Fibroblast of lung (primary cell): ENCODE data around the gene SLC22A12. TPM values are rescaled to one million over a fixed set of nuclear protein-coding genes. Genes with fewer than 3 reads are reported as not detected.
A peak's percentile ranks its signal among the peaks of the same experiment; 100 is the strongest.

Source experiments
- DNase-seq, 2 donors: peaks; one replicate each; pipeline versions ENCODE4 v3.0.0 to v3.0.0-alpha.2; 2010; ENCODE audit warnings: low read depth in 2 of 2
- H2AFZ ChIP-seq: 2 replicates; pipeline ENCODE4 v1.5.1; 2012; ENCODE audit warnings: low read length, control low read depth, inconsistent platforms
- H3K27ac ChIP-seq: 2 replicates; pipeline ENCODE4 v1.5.1; 2011; ENCODE audit warnings: low read length, control low read depth; ENCODE audit not compliant: insufficient read depth
- H3K27me3 ChIP-seq: 2 replicates; pipeline ENCODE4 v1.5.1; 2011; ENCODE audit warnings: mild to moderate bottlenecking, low read length; ENCODE audit not compliant: control insufficient read depth, insufficient read depth
- H3K36me3 ChIP-seq: 2 replicates; pipeline ENCODE4 v1.5.1; 2011; ENCODE audit warnings: low read length; ENCODE audit not compliant: control insufficient read depth, insufficient read depth
- H3K4me1 ChIP-seq: 2 replicates; pipeline ENCODE4 v1.5.1; 2011; ENCODE audit warnings: low read length; ENCODE audit not compliant: control insufficient read depth, insufficient read depth; ENCODE audit errors: extremely low read depth
- H3K4me2 ChIP-seq: 2 replicates; pipeline ENCODE4 v1.5.1; 2011; ENCODE audit warnings: low read length, control low read depth; ENCODE audit not compliant: insufficient read depth; ENCODE audit errors: extremely low read depth
- H3K4me3 ChIP-seq, 4 experiments: fragments of 200-600 bp in 1 of 4; sonication (generic) in 1 of 4; replicated peaks in 1 of 4; 2 replicates each; pipeline ENCODE4 v1.5.1; 2011 to 2016; ENCODE audit warnings: low read length in 4 of 4, low read depth in 3 of 4, mild to moderate bottlenecking in 3 of 4, control low read depth in 2 of 4, inconsistent platforms in 1 of 4, mixed read lengths in 1 of 4; ENCODE audit not compliant: insufficient read depth in 1 of 4; ENCODE audit errors: control extremely low read depth in 1 of 4
- H3K79me2 ChIP-seq: 2 replicates; pipeline ENCODE4 v1.5.1; 2012; ENCODE audit warnings: mild to moderate bottlenecking, low read length, inconsistent platforms; ENCODE audit not compliant: control insufficient read depth, insufficient read depth
- H3K9ac ChIP-seq: 2 replicates; pipeline ENCODE4 v1.5.1; 2011; ENCODE audit warnings: mild to moderate bottlenecking, low read length, control low read depth; ENCODE audit not compliant: insufficient read depth
- H3K9me3 ChIP-seq: 2 replicates; pipeline ENCODE4 v1.5.1; 2012; ENCODE audit warnings: low read depth, low read length; ENCODE audit not compliant: control insufficient read depth, insufficient read depth
- H4K20me1 ChIP-seq: 2 replicates; pipeline ENCODE4 v1.5.1; 2011; ENCODE audit warnings: low read length; ENCODE audit not compliant: control insufficient read depth, insufficient read depth; ENCODE audit errors: extremely low read depth
- CTCF ChIP-seq, 2 donors: IDR thresholded peaks in 1 of 2; conservative IDR thresholded peaks in 1 of 2; 1 replicate in 1 of 2; 2 replicates in 1 of 2; pipeline ENCODE4 v1.5.1; 2011 to 2012; ENCODE audit warnings: low read length in 2 of 2, control low read depth in 1 of 2, inconsistent platforms in 1 of 2, low read depth in 1 of 2, mild to moderate bottlenecking in 1 of 2
- EZH2 ChIP-seq: IDR thresholded peaks from 2 replicates; pipeline ENCODE4 v1.5.1; 2012; ENCODE audit warnings: low read length, control low read depth, mild to moderate bottlenecking; ENCODE audit errors: missing control alignments
- polyA plus RNA-seq, 2 donors: library from polyadenylated mRNA; depleted of rRNA in 1 of 2; stranded (reverse) in 1 of 2; unstranded in 1 of 2; fragments of >200 nt; gene quantifications; 2 replicates each; pipeline ENCODE4 v1.2.1, GENCODE V29; 2011 to 2012; ENCODE audit warnings: missing spikeins in 1 of 2
- total RNA-seq: library from RNA; depleted of rRNA; stranded (reverse); fragments of >200 nt; gene quantifications from 2 replicates; pipeline ENCODE4 v1.2.1, GENCODE V29; 2014

Gene SLC22A12
- total and polyA plus RNA-seq, 2 donors (not counting 1 experiment from before 2014, with no cell fraction given): not detected

- no peaks in the 10 kb centered on the region for H3K36me3 ChIP-seq
- TF ChIP-seq CTCF (conservative IDR thresholded peaks at IDR 0.05 in 1 of 2, IDR thresholded peaks at IDR 0.05 in 1 of 2; ENCODE audit: low read depth in 1 of 2, low read length in 2 of 2) (no peak), EZH2 (no peak)
- H3K27ac ChIP-seq: no peak overlapping the region
- H3K4me2 ChIP-seq: no peak overlapping the region
- H3K79me2 ChIP-seq: no peaks in the 10 kb centered on the region
- no peaks in the 10 kb centered on the region for H3K9me3 ChIP-seq
- no peaks in the 10 kb centered on the region for H3K27me3 ChIP-seq
- no peaks in the 10 kb centered on the region for H4K20me1 ChIP-seq
- H3K9ac ChIP-seq: no peak overlapping the region
- DNase-seq: peak in 1 of 2 donors; percentile 4
- H2AFZ ChIP-seq: no peak overlapping the region
- H3K4me1 ChIP-seq: no peaks in the 10 kb centered on the region
- no peak overlapping the region for H3K4me3 ChIP-seq
Measured at GRCh38 chr11:64580412-64580811, 10.6 kb upstream of the SLC22A12 start.

GRCh38 chr11:64581057-64581523 lies 9.9 kb upstream of the SLC22A12 start:
- Histone ChIP-seq H3K27ac (no peak overlapping the region), H4K20me1 (no peaks in the 10 kb centered on the region), H2AFZ (no peak overlapping the region), H3K4me2 (no peak overlapping the region), H3K9me3 (no peaks in the 10 kb centered on the region), H3K36me3 (no peaks in the 10 kb centered on the region), H3K4me1 (no peaks in the 10 kb centered on the region), H3K4me3 (no peak overlapping the region), H3K27me3 (no peaks in the 10 kb centered on the region), H3K79me2 (no peaks in the 10 kb centered on the region), H3K9ac (no peak overlapping the region)
- TF ChIP-seq CTCF (conservative IDR thresholded peaks at IDR 0.05 in 1 of 2, IDR thresholded peaks at IDR 0.05 in 1 of 2; ENCODE audit: low read depth in 1 of 2, low read length in 2 of 2): no peak
- no peak for TF ChIP-seq EZH2
- DNase-seq: no peak

GRCh38 chr11:64582885-64583284 lies 8.1 kb upstream of the SLC22A12 start:
- H3K9me3 ChIP-seq: no peaks in the 10 kb centered on the region
- TF ChIP-seq EZH2 (no peak), CTCF (conservative IDR thresholded peaks at IDR 0.05 in 1 of 2, IDR thresholded peaks at IDR 0.05 in 1 of 2; ENCODE audit: low read depth in 1 of 2, low read length in 2 of 2) (no peak)
- no peak for DNase-seq
- H2AFZ ChIP-seq: no peak overlapping the region
- no peak overlapping the region for H3K27ac ChIP-seq
- no peaks in the 10 kb centered on the region for H3K36me3 ChIP-seq
- H3K4me1 ChIP-seq: no peaks in the 10 kb centered on the region
- H3K79me2 ChIP-seq: no peaks in the 10 kb centered on the region
- H4K20me1 ChIP-seq: no peaks in the 10 kb centered on the region
- no peaks in the 10 kb centered on the region for H3K27me3 ChIP-seq
- H3K9ac ChIP-seq: no peak overlapping the region
- H3K4me2 ChIP-seq: no peak overlapping the region
- no peak overlapping the region for H3K4me3 ChIP-seq
